ENCODE results near the gene FRMD8.

The FRMD8 gene

DNA sequence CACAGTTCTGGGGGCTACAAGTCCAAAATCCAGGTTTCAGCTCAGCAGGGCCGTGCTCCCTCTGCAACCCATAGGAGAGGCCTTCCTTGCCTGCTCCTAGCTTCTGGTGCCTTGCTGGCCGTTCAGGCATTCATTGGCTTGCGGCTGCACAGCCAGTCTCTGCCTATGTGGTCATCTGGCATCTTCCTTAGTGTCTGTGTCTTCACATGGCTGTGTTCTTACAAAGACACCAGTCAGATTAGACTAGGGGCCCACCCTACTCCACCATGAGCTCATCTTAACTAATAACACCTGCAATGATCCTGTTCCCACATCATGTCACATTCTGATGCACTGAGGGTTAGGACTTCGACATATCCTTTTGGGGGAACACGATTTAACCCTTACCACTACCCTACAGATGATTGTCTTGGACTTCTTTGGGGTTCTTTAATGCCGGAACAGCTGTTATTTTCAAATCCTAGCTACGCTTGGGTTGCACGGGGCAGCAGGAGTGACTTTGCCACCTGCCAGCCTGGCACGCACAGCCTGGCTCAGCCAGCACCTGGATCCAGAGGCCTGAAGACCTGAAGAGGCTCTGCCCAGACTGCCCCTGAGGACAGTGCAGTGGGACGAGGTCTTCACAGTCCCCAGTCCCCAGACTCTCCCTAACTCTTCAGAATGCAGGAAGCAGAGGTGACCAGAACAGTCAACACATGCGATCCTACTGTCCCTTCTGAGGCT is 28.5 kb downstream of the FRMD8 start:
- DNase-seq (ENCODE audit: low read depth), result no peak

DNA sequence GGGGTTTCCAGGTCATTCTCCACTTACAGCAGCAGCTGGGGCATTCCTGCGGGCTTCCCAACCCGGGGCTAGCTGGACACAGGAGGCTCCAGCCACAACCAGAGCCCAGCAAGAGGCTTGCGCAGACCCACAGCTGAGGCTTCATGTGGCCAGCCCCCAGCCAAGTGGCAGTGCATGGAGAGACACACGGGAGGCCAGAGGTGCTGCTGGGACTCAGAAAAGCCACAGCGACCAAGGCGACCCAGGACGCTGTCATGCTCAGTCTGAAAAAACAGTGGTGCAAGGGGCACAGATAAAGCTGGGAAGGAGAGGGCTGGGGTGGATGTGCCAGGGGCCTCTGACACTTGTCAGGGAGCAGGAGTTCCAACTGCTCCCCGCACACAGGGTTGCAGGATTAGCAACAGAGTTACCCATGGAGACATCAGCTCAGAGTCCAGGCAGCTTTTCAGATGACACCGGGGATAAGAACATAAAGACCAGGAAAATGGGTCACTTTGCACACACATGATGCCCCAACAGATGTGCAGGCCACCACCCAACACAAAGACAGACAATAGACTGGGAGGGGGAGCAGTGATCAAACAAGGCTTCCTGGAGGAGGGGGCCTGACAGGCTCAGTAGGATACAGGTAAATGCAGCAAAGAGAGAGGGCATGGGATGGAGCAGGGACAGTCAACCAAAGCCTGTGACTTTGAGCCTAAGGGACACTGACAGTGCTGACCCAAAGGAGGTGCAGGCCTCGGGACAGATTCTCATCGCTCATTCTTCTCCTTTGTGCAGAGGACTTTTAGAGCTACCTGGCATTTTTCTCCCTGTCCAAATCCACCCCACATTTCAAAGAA is 29.3 kb downstream of the FRMD8 start:
- no peak for DNase-seq (ENCODE audit: low read depth)

DNA sequence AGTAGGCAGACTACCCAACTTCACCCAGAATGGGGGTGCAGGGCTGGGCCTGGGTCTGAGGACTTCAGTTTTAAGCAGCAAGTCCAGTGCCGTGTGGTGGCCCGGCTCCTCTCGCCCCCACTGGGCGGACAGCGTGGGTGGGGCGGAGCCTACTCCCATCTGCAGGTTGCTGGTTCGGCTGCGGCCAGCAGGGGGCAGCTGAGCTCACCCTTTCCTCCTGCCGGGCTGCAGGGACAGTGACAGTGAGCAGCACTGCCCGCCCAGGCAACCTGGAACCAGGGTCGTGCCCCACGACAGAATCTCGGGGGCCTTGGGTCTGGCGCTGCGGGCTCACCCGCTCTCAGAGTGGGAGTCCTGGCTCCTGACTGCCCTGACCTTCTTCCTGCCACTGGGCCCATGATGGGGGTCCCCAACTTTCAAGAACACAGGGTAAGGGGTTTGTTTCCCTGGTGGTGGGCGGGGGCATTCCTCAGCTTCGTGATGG is 29.9 kb downstream of the FRMD8 start:
- DNase-seq (ENCODE audit: low read depth), result peak; percentile 89

DNA sequence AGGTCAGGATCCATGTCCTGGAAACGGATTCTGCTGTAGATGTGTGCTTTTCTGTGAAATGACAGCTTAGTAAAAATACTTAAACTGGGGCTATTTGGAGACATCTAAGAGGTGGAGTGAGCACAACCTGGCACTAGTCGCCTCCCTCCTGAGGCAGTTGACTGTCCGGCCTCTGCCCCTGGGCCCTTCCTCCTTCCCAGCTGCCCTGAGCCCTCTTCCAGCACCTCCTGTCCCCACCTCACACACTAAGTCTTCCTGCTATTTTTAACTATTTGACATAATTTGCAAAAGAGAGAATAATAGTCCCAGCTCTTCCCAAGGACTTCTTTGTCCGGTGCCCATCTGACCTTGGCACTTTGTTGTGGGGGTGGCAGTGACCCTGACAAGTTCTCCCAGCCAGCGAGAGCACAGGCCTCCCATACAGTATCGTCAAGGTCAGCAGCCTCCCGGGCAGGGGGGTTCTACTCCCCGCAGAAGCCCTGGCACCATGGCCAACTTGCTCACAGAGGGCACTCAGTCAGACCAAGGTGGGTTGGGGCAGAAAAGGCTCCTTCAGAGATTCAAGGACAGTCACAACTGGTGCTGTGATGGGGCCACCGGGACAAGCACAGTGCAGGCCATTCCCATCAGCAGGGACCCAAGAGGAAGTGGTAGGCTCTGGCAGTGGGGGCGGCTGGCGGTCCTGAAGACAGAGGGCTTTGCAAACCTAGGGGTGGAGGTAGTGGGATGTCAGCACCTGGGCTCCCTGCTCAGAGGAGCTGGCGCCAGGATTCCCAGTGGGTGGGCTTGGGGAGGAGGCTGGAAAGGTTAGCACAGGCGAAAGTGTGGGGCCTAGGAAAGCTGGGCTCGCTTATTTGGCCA is 30.6 kb downstream of the FRMD8 start:
- no peak for DNase-seq (ENCODE audit: low read depth)

DNA sequence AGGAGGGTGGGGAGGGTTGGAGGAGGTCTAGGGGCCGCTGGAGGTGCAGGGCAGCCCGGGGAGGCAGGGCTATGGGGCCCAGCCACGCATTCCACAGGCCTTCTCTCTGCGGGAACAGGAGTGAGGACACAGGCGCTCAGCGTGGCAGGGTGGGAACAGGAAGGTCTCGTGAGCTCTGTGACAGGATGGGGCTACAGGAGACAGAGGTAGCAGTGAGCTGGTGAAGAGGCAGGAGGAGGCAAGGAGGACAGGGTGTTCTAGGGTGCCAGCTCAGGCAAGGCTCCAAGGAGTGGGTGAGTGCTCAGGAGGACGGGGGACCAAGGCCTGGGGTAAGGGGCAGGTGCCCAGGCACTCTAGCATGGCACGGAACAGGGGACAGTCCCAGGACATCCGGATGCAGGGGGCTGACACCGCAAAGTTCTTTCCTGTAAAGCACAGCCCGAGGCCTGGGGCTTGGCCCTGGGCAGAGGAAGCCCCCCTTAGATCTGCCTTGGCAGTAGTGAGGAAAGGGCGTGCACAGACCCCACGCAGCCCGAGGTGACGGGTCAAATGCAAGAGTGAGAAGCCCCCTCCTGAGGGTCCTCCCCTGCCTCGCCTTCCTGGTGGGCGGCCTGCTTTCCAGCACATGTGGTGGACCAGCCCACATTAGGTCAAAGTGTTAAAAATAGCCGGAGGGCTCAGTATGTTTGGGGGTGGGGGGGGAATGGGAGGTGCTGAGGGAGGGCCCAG is 31.4 kb downstream of the FRMD8 start:
- no peak for DNase-seq (ENCODE audit: low read depth)

DNA sequence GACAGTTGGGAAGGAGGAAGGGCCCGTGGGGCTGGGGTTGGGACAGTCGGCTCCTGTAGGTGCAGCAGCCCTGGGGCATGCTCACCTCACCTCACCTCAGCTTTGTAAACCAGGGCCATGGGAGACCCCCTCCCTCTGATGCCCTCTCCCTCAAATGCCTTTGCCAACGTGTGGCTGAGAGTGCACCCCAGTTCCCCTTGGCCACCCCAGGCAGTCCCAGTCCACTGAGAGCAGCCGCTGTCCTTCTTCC is 31.9 kb downstream of the FRMD8 start:
- DNase-seq (ENCODE audit: low read depth), result no peak

DNA sequence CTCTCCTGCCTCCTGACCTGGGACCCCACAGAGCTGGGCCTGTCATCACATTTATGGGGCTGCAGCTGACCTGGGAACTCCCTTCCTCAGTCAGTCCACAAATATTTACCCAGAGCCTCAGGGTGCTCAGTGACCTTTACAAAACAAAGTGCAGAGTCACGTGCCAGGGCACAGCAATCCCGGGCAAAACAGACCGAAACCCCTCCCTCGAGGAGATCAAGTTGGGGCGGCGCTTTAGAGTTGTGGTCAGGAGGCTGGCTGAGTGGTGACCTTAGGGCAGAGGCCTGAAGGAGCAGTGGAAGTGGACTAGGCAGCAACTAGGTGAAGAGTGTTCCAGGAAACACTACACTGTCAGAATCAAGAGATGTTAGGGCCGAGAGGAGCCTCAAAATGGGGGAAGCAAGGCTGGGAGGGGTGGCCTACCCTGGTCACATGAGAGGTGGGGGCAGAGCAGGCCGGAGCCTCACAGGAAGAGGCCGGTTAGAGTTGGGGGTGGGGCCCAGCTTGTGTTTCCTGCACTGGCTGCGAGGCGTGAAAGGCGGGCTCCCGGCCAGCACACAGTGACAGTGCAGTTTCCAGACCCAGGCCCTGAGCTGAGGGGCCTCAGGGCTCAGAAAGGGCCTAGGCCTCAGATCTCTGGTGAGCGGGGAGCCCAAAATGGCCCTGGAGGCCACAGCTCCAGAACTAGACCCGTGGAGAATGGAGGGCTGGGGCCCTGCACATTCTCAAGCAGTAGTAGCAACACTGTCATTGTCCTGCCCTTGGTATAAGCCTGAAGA is 32.4 kb downstream of the FRMD8 start:
- DNase-seq (ENCODE audit: low read depth), result peak; percentile 85

DNA sequence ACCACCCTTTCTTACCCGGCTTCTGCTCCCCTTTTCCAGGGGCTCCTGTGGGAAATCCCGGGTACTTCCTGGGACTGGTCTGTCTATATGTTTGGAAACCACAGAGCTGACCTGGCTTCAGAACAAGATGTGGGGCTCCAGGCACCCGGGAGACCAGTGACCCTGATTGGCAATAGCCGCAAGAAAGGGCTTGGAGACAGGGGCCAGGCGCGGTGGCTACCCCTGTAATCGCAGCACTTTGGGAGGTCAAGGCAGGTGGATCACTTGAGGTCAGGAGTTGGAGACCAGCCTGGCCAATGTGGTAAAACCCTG is 33.0 kb downstream of the FRMD8 start:
- no peak for DNase-seq (ENCODE audit: low read depth)

DNA sequence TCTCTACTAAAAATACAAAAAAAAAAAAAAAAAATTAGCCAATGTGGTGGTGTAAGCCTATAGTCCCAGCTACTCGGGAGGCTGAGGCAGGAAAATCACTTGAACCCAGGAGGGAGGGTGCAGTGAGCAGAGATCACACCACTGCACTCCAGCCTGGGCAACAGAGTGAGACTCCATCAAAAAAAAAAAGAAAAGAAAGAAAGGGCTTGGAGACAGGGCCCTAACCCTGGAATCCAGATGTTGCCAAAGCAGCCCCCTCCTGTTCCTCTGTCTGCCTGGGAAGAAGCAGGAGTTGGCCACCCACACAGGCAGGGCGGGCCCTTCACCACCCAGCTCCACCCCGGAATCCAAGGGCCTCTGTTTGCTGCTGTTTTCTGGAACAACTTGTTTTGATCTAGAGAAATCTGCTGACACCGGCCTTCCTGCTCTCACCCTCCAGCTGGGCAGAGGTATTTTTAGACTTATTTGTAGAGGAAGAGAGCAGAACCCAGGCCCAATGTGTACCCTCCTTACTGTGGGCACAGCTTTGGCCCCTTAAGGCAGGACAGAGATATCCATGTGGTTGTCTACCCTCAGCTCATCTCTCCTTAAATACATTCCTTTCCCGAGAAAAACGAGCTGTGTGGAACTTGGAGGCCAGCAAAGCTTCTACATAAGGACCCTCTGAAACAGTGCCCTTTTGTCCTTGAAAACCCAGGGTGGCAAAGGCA is 33.5 kb downstream of the FRMD8 start:
- peak; percentile 62 for DNase-seq (ENCODE audit: low read depth)

DNA sequence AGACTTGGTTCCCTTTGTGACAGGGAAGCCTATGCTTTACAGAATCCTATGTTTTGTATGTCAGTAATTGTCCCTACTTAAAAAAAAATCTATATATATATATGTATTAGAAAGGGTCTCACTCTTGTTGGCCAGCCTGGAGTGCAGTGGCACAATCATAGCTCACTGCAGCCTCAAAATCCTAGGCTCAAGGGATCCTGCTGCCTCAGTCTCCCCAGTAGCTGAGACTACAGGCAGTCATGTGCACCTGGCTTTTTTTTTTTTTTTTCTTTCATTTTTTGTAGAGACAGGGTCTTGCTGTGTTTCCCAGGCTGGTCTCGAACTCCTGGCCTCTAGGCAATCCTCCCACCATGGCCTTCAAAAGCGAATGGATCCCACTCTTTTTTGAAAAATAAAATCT is 34.1 kb downstream of the FRMD8 start:
- no peak for DNase-seq (ENCODE audit: low read depth)

DNA sequence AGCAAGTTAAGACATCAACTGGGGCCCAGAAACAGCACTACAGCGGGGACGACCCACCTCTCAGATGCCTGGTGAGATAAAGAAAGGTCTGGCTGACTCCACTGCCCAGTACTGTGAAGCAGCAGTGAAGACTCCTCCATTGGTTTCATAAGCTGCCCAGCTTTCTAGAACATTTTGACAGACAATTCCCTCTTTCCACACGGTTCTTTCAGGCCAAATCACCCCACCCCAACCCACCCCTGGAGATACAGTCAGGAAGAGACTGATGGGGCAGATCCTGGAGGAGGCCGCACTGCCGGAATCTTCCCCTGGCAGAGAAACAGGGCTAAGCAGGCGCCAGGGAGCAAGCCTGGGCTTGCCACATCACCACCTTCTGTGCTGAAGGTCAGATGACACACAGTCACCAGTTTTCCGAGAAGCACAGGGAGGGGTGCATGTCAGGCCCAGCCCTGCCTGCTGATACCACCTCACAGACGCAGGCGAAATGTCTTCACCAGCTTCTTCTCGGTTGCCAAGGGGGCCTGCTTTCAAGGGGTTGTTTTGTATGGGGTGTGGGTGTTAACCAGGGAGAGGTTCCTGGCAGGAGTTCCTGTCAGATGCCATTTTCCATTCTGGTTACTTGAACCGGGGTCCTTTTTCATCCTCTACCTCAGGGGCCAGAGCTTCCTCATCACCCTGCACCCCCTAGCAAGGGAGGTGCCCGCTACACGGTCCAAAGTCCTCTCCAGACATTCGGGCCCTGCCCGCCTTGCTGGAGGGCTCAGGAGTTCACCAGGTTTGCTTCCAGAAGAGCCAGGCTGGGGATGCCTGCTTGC is 34.7 kb downstream of the FRMD8 start:
- peak; percentile 84 for DNase-seq (ENCODE audit: low read depth)

DNA sequence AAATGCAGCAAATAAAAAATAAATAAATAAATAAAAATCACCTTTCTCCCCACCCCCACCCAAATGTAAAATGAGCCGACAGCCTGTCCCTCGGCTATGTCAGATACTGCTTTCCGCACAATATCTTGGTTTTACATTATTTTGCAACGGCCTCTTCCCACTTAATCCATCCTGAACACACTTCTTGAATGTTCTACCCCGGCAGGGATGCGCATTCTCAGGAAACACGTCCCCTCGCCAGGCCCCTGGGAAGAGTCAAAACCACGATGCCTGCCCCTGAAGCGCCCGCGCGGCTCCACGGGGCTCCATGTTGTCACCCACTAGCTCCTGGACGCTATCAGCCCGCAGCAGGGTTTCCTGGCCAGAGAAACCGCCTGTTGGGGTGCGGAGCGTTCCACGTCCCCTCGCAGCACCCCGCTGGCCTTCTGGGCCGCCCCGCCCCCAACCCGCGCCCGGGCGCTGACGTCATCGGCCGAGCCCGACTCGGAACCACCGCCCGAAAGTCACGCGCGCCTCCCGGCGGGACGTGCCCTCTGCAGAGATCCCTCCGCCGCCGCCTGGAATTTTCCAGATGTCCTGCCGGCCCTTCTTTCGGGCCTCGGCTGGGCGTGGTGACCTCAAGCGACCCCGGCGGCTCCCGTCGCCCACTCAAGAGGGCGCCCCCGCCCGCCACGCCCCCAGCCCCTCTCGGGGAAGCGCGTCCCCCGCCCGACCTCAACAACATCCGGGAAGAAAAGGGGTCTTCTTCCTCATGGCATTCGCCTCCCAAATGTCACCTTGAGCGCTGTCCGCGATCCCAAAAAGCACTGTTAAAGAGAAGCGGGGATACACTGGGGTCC is 35.6 kb downstream of the FRMD8 start:
- peak; percentile 94 for DNase-seq (ENCODE audit: low read depth)

DNA sequence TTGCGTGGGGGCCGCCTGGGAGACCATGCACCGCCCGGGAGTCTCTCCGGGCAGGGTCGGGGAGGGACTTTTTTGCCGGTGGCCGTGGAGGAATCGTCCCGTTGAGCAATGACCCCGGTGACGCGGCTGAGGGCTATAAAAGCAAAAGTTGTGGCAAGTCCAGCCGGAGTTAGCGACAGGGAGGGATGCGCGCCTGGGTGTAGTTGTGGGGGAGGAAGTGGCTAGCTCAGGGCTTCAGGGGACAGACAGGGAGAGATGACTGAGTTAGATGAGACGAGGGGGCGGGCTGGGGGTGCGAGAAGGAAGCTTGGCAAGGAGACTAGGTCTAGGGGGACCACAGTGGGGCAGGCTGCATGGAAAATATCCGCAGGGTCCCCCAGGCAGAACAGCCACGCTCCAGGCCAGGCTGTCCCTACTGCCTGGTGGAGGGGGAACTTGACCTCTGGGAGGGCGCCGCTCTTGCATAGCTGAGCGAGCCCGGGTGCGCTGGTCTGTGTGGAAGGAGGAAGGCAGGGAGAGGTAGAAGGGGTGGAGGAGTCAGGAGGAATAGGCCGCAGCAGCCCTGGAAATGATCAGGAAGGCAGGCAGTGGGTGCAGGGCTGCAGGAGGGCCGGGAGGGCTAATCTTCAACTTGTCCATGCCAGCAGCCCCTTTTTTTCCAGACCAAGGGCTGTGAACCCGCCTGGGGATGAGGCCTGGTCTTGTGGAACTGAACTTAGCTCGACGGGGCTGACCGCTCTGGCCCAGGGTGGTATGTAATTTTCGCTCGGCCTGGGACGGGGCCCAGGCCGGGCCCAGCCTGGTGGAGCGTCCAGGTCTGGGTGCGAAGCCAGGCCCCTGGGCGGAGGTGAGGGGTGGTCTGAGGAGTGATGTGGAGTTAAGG is 36.4 kb downstream of the FRMD8 start, which contains the start of gene NEAT1:
Gene NEAT1 (plus strand): TSS at position 166 of the 883 bp plus-strand sequence.
- peak; percentile 89 for DNase-seq (ENCODE audit: low read depth)

DNA sequence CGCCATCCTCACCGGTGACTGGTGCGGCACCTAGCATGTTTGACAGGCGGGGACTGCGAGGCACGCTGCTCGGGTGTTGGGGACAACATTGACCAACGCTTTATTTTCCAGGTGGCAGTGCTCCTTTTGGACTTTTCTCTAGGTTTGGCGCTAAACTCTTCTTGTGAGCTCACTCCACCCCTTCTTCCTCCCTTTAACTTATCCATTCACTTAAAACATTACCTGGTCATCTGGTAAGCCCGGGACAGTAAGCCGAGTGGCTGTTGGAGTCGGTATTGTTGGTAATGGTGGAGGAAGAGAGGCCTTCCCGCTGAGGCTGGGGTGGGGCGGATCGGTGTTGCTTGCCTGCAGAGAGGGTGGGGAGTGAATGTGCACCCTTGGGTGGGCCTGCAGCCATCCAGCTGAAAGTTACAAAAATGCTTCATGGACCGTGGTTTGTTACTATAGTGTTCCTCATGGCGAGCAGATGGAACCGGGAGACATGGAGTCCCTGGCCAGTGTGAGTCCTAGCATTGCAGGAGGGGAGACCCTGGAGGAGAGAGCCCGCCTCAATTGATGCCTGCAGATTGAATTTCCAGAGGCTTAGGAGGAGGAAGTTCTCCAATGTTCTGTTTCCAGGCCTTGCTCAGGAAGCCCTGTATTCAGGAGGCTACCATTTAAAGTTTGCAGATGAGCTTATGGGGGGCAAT is 37.2 kb downstream of the FRMD8 start:
- no peak for DNase-seq (ENCODE audit: low read depth)

DNA sequence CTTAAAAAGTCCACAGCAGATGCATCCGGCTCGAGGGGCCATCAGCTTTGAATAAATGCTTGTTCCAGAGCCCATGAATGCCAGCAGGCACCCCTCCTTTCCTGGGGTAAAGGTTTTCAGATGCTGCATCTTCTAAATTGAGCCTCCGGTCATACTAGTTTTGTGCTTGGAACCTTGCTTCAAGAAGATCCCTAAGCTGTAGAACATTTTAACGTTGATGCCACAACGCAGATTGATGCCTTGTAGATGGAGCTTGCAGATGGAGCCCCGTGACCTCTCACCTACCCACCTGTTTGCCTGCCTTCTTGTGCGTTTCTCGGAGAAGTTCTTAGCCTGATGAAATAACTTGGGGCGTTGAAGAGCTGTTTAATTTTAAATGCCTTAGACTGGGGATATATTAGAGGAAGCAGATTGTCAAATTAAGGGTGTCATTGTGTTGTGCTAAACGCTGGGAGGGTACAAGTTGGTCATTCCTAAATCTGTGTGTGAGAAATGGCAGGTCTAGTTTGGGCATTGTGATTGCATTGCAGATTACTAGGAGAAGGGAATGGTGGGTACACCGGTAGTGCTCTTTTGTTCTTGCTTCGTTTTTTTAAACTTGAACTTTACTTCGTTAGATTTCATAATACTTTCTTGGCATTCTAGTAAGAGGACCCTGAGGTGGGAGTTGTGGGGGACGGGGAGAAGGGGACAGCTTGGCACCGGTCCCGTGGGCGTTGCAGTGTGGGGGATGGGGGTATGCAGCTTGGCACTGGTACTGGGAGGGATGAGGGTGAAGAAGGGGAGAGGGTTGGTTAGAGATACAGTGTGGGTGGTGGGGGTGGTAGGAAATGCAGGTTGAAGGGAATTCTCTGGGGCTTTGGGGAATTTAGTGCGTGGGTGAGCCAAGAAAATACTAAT is 38.0 kb downstream of the FRMD8 start:
- peak; percentile 56 for DNase-seq (ENCODE audit: low read depth)
